Mesenchymal stem cell (in vitro differentiated cells and primary cell): ENCODE results near the gene NEDD4L.

Source experiments
- DNase-seq: peaks from one replicate; pipeline ENCODE4 v3.0.0-alpha.2; 2013
- H2AFZ ChIP-seq: one replicate; pipeline ENCODE4 v1.6.1; 2013; ENCODE audit warnings: low read depth, mild to moderate bottlenecking, control low read depth, inconsistent platforms, low read length, moderate library complexity
- H2AK5ac ChIP-seq: 2 replicates; pipeline ENCODE4 v1.6.1; 2013; ENCODE audit warnings: low read length, moderate library complexity, mild to moderate bottlenecking, inconsistent platforms; ENCODE audit not compliant: severe bottlenecking
- H2BK120ac ChIP-seq: one replicate; pipeline ENCODE4 v1.6.1; 2013; ENCODE audit warnings: low read depth, mild to moderate bottlenecking, inconsistent platforms, low read length, moderate library complexity
- H2BK12ac ChIP-seq, 2 experiments: one replicate each; pipeline ENCODE4 v1.6.1; 2013; ENCODE audit warnings: inconsistent platforms in 2 of 2, low read length in 2 of 2, mild to moderate bottlenecking in 2 of 2, moderate library complexity in 2 of 2, control low read depth in 1 of 2
- H2BK15ac ChIP-seq: one replicate; pipeline ENCODE4 v1.6.1; 2013; ENCODE audit warnings: mild to moderate bottlenecking, low read depth, inconsistent platforms; ENCODE audit not compliant: poor library complexity, severe bottlenecking
- H2BK5ac ChIP-seq: 2 replicates; pipeline ENCODE4 v1.6.1; 2013; ENCODE audit warnings: low read depth, mild to moderate bottlenecking, low read length, control low read depth, inconsistent platforms; ENCODE audit not compliant: poor library complexity, severe bottlenecking
- H3K14ac ChIP-seq, 2 experiments: one replicate each; pipeline ENCODE4 v1.6.1; 2013; ENCODE audit warnings: inconsistent platforms in 2 of 2, low read length in 2 of 2, control low read depth in 1 of 2, mild to moderate bottlenecking in 1 of 2, moderate library complexity in 1 of 2
- H3K18ac ChIP-seq, 2 experiments: one replicate each; pipeline ENCODE4 v1.6.1; 2013; ENCODE audit warnings: inconsistent platforms in 2 of 2, low read length in 2 of 2, control low read depth in 1 of 2, low read depth in 1 of 2, mild to moderate bottlenecking in 1 of 2
- H3K23ac ChIP-seq, 2 experiments: one replicate each; pipeline ENCODE4 v1.6.1; 2013; ENCODE audit warnings: inconsistent platforms in 2 of 2, low read length in 2 of 2, mild to moderate bottlenecking in 2 of 2, moderate library complexity in 2 of 2, control low read depth in 1 of 2
- H3K27ac ChIP-seq: 2 replicates; pipeline ENCODE4 v1.5.1; 2013; ENCODE audit warnings: mild to moderate bottlenecking, moderate library complexity, low read length, control low read depth, inconsistent platforms; ENCODE audit not compliant: poor library complexity, severe bottlenecking
- H3K27me3 ChIP-seq, 2 experiments: 2 replicates each; pipeline versions ENCODE4 v1.6.1 to v1.7.0; 2013; ENCODE audit warnings: low read length in 2 of 2, mild to moderate bottlenecking in 2 of 2, moderate library complexity in 2 of 2, control low read depth in 1 of 2, inconsistent platforms in 1 of 2; ENCODE audit not compliant: control insufficient read depth in 1 of 2, insufficient read depth in 1 of 2
- H3K36me3 ChIP-seq, 2 experiments: 2 replicates each; pipeline versions ENCODE4 v1.6.1 to v1.7.0; 2013; ENCODE audit warnings: low read length in 2 of 2, control low read depth in 1 of 2, inconsistent platforms in 1 of 2, low read depth in 1 of 2, mild to moderate bottlenecking in 1 of 2; ENCODE audit not compliant: insufficient read depth in 2 of 2, control insufficient read depth in 1 of 2
- H3K4ac ChIP-seq, 2 experiments: one replicate each; pipeline ENCODE4 v1.6.1; 2013; ENCODE audit warnings: inconsistent platforms in 2 of 2, low read length in 2 of 2, mild to moderate bottlenecking in 2 of 2, moderate library complexity in 2 of 2, control low read depth in 1 of 2, low read depth in 1 of 2
- H3K4me1 ChIP-seq: 2 replicates; pipeline ENCODE4 v1.6.1; 2013; ENCODE audit warnings: low read depth, low read length, control low read depth; ENCODE audit not compliant: control insufficient read depth, insufficient read depth
- H3K4me2 ChIP-seq: 2 replicates; pipeline ENCODE4 v1.6.1; 2013; ENCODE audit warnings: low read length, mild to moderate bottlenecking, inconsistent platforms; ENCODE audit not compliant: poor library complexity, severe bottlenecking
- H3K4me3 ChIP-seq, 2 experiments: 2 replicates each; pipeline versions ENCODE4 v1.5.1 to v1.7.0; 2013; ENCODE audit warnings: low read length in 2 of 2, mild to moderate bottlenecking in 2 of 2, control low read depth in 1 of 2, low read depth in 1 of 2; ENCODE audit not compliant: insufficient read depth in 1 of 2
- H3K79me1 ChIP-seq: replicated peaks from 2 replicates; pipeline ENCODE4 v1.6.1; 2013; ENCODE audit warnings: mild to moderate bottlenecking, control low read depth, low read length, inconsistent platforms; ENCODE audit not compliant: poor library complexity, severe bottlenecking
- H3K9ac ChIP-seq: 2 replicates; pipeline ENCODE4 v1.7.0; 2013; ENCODE audit warnings: mild to moderate bottlenecking, low read length, moderate library complexity
- H3K9me3 ChIP-seq: 2 replicates; pipeline ENCODE4 v1.7.0; 2013; ENCODE audit warnings: mild to moderate bottlenecking, low read length; ENCODE audit not compliant: control insufficient read depth
- H4K8ac ChIP-seq: one replicate; pipeline ENCODE4 v1.6.1; 2013; ENCODE audit warnings: inconsistent platforms, mild to moderate bottlenecking, low read length, moderate library complexity
- H4K91ac ChIP-seq: one replicate; pipeline ENCODE4 v1.6.1; 2013; ENCODE audit warnings: mild to moderate bottlenecking, low read length, inconsistent platforms
- WGBS: methylation state at CpG from one replicate; pipeline ENCODE4 v1.1.7; 2013; ENCODE audit warnings: mixed read lengths; 5-methylcytosine and 5-hydroxymethylcytosine counted together

Gene NEDD4L

DNA sequence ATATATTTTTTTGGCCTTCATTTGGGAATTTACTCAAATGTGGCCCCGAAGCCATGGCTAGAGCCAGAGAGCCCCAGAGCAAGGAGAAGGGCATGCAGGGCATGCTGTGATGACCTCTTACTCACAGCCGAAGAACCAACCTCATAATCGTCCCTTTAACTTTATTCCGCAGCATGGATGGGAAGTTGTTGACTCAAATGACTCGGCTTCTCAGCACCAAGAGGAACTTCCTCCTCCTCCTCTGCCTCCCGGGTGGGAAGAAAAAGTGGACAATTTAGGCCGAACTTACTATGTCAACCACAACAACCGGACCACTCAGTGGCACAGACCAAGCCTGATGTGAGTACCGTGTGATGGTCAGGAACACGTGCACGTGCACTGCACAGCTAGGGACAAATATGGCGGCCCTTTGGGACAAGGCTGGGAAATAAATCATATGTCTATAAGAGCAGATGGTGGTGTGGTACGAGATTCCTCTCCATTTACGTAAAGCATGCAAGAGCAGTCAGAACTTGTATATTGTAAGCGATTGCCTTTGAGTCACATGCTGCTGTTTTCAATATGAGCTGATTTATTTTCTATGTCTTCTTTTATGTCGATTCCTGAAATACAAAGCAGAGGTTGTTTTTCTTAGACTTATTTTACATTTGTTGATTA is 280.9 kb downstream of the NEDD4L start:
- no peak overlapping the region for H3K4ac ChIP-seq
- H2AFZ ChIP-seq = no peak overlapping the region
- H2BK15ac ChIP-seq = no peak overlapping the region
- no peaks in the 10 kb centered on the region for H3K9me3 ChIP-seq
- peaks cover 5% of the 10 kb centered on the region for H3K79me1 ChIP-seq
- H2BK12ac ChIP-seq = no peak overlapping the region
- H4K8ac ChIP-seq = no peak overlapping the region
- no peak overlapping the region for H2BK120ac ChIP-seq
- no peak overlapping the region for H2AK5ac ChIP-seq
- no peak overlapping the region for H3K4me2 ChIP-seq
- peaks cover 0 to 20% of the 10 kb centered on the region in 2 experiments for H3K36me3 ChIP-seq
- no peak overlapping the region for H3K18ac ChIP-seq
- no peak overlapping the region for H2BK5ac ChIP-seq
- H3K23ac ChIP-seq = no peak overlapping the region
- no peaks in the 10 kb centered on the region for H3K27me3 ChIP-seq
- no peak overlapping the region for H3K14ac ChIP-seq
- H3K4me1 ChIP-seq = peaks cover 2% of the 10 kb centered on the region
- peak overlapping the region; percentile 54 for H4K91ac ChIP-seq
- no peak overlapping the region for H3K4me3 ChIP-seq
- WGBS = 87% methylated on average over 15 of the region's 16 CpGs
- DNase-seq = no peak
- peak overlapping the region; percentile 75 for H3K9ac ChIP-seq
- no peak overlapping the region for H3K27ac ChIP-seq

DNA sequence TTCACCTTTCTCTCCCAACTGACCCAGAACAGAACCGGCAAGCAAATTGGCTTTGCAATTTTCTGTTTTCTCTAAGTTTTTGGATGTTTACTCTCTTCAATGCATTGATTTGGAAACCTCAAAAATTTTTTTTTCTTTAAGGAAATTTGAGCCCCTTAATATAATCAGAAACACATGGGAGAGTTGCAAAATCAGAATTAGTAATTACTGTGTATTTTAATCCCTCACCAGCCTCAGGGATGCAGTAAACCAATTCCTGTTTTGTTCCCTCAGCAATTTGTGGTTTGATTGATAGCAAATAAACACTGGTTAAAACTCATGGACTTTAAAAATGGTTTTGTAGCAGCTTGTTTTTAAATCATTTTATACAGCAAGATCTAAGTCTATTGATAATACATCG is 281.5 kb downstream of the NEDD4L start:
- Histone ChIP-seq H3K27me3 (no peaks in the 10 kb centered on the region), H3K27ac (no peak overlapping the region), H4K91ac (no peak overlapping the region), H3K18ac (no peak overlapping the region), H3K4ac (no peak overlapping the region), H3K4me2 (no peak overlapping the region), H2BK15ac (no peak overlapping the region), H3K79me1 (peaks cover 5% of the 10 kb centered on the region), H3K4me1 (peaks cover 2% of the 10 kb centered on the region), H2BK120ac (no peak overlapping the region), H2AFZ (no peak overlapping the region), H3K14ac (no peak overlapping the region), H2BK12ac (no peak overlapping the region), H2AK5ac (no peak overlapping the region), H2BK5ac (no peak overlapping the region), H3K9me3 (no peaks in the 10 kb centered on the region), H3K9ac (peak overlapping the region; percentile 75), H3K4me3 (peak overlapping the region in 1 of 2 experiments; percentile 39), H3K23ac (no peak overlapping the region), H3K36me3 (peaks cover 4 to 20% of the 10 kb centered on the region in 2 experiments), H4K8ac (no peak overlapping the region)
- no CpG with 5 or more reads among the region's 2 CpGs for WGBS
- DNase-seq = no peak

DNA sequence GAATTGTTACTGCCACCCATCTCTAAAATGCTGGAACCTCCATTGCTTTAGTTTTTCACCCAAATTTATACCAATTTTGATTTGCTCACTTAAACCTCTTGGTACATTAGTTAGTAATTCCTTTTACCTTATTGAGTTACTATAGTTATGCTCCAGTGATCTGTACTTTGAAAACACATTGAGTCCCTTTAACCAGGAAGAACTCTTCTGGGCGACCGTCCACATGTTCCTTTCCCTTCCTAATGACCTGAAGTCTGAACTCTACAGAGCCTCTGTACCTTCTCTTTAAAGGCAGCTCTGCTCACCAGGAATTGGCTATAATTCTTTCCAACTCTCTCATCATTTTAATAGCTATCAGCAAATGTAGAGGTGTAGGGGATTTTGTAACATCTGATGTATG is 290.0 kb downstream of the NEDD4L start:
- Histone ChIP-seq H2AFZ (no peak overlapping the region), H3K4me2 (no peak overlapping the region), H4K8ac (no peak overlapping the region), H2BK5ac (no peak overlapping the region), H4K91ac (no peak overlapping the region), H3K4me3 (no peak overlapping the region), H3K9ac (no peak overlapping the region), H3K18ac (no peak overlapping the region), H3K14ac (no peak overlapping the region), H3K4me1 (peaks cover 8% of the 10 kb centered on the region), H2BK12ac (no peak overlapping the region), H3K36me3 (peaks cover 10 to 16% of the 10 kb centered on the region in 2 experiments), H2BK15ac (no peak overlapping the region), H3K27me3 (no peaks in the 10 kb centered on the region), H3K4ac (no peak overlapping the region), H3K27ac (no peak overlapping the region), H2BK120ac (no peak overlapping the region), H2AK5ac (no peak overlapping the region), H3K9me3 (no peaks in the 10 kb centered on the region), H3K79me1 (peaks cover 2% of the 10 kb centered on the region), H3K23ac (no peak overlapping the region)
- DNase-seq = no peak
- WGBS = 97% methylated on average over 2 of the region's 2 CpGs

- Histone ChIP-seq H2BK5ac (no peak overlapping the region), H2BK120ac (no peak overlapping the region), H3K79me1 (peaks cover 4% of the 10 kb centered on the region), H3K23ac (no peak overlapping the region), H3K9me3 (no peaks in the 10 kb centered on the region), H3K18ac (no peak overlapping the region), H3K4me3 (no peak overlapping the region), H3K4me2 (no peak overlapping the region), H2AFZ (no peak overlapping the region), H3K27ac (no peak overlapping the region), H2BK12ac (no peak overlapping the region), H3K14ac (no peak overlapping the region), H2AK5ac (no peak overlapping the region), H3K27me3 (no peaks in the 10 kb centered on the region), H3K4me1 (peaks cover 10% of the 10 kb centered on the region), H4K91ac (no peak overlapping the region), H3K9ac (no peak overlapping the region), H3K36me3 (peaks cover 10 to 14% of the 10 kb centered on the region in 2 experiments), H2BK15ac (no peak overlapping the region), H4K8ac (no peak overlapping the region), H3K4ac (no peak overlapping the region)
- no peak for DNase-seq
- 89% methylated on average over 11 of the region's 11 CpGs for WGBS
Measured at GRCh38 chr18:58335223-58335622, 291.2 kb downstream of the NEDD4L start.
